Endothelial cell of umbilical vein (primary cell): Measurements from ENCODE around the gene DCAF17. TPM values are rescaled to one million over a fixed set of nuclear protein-coding genes. Genes with fewer than 3 reads are reported as not detected.

Experiments
- BruUV-seq: library from RNA; stranded (reverse); fragments of 400-500 nt; replicated peaks from 2 replicates; lab custom pipeline; 2021; lab: Mats Ljungman, UMichigan
- CTCF ChIA-PET: fragments of 300-600, 350-600 bp; sonication (Branson Sonifier 250); formaldehyde crosslinking; loops from one replicate; lab custom pipeline; 2021; ENCODE audit warnings: antibody characterized with exemption, inconsistent platforms; lab: Charles Lee
- POLR2A ChIA-PET: fragments of 300-600, 350-600 bp; sonication (Branson Sonifier 250); formaldehyde crosslinking; loops from one replicate; lab custom pipeline; 2021; ENCODE audit warnings: antibody characterized with exemption, inconsistent platforms; lab: Charles Lee
- DNase-seq: peaks from one replicate; pipeline ENCODE4 v3.0.0-alpha.2; 2011; ENCODE audit warnings: low read depth, low spot score
- FAIRE-seq: peaks from 2 replicates; lab custom pipeline; 2011; peaks lifted over from hg19 to GRCh38; lab: Jason Lieb, UNC
- H2AFZ ChIP-seq: 2 replicates; pipeline ENCODE4 v1.6.0; 2012; ENCODE audit warnings: low read depth, low read length, control low read depth, inconsistent platforms
- H3K27ac ChIP-seq: 2 replicates; pipeline ENCODE4 v1.5.1; 2011; ENCODE audit warnings: low read depth, mild to moderate bottlenecking, control low read depth, low read length, moderate library complexity; ENCODE audit not compliant: insufficient read depth
- H3K27me3 ChIP-seq, 2 experiments: 2 replicates each; pipeline versions ENCODE4 v1.6.0 to v1.6.1; 2011; ENCODE audit warnings: low read length in 2 of 2, mixed read lengths in 1 of 2; ENCODE audit not compliant: control insufficient read depth in 2 of 2, insufficient read depth in 2 of 2
- H3K36me3 ChIP-seq, 2 experiments: 2 replicates in 1 of 2; 3 replicates in 1 of 2; pipeline ENCODE4 v1.5.1; 2011; ENCODE audit warnings: low read length in 2 of 2, mild to moderate bottlenecking in 1 of 2, moderate library complexity in 1 of 2; ENCODE audit not compliant: control insufficient read depth in 2 of 2, insufficient read depth in 2 of 2; ENCODE audit errors: extremely low read depth in 1 of 2
- H3K4me1 ChIP-seq: 3 replicates; pipeline ENCODE4 v1.5.1; 2011; ENCODE audit warnings: mild to moderate bottlenecking, low read length; ENCODE audit not compliant: control insufficient read depth, insufficient read depth; ENCODE audit errors: extremely low read depth
- H3K4me2 ChIP-seq: 2 replicates; pipeline ENCODE4 v1.6.1; 2011; ENCODE audit warnings: low read length, control low read depth, mixed read lengths; ENCODE audit not compliant: insufficient read depth
- H3K4me3 ChIP-seq, 3 experiments: fragments of 200-600 bp in 1 of 3; sonication (generic), shearing (Covaris generic) in 1 of 3; replicated peaks in 1 of 3; 2 replicates each; pipeline ENCODE4 v1.5.1; 2011 to 2016; ENCODE audit warnings: control low read depth in 3 of 3, low read length in 3 of 3, mild to moderate bottlenecking in 2 of 3, inconsistent platforms in 1 of 3, low read depth in 1 of 3, moderate library complexity in 1 of 3; ENCODE audit not compliant: insufficient read depth in 1 of 3
- H3K79me2 ChIP-seq: 2 replicates; pipeline ENCODE4 v1.6.0; 2012; ENCODE audit warnings: low read length, inconsistent platforms; ENCODE audit not compliant: control insufficient read depth, insufficient read depth
- H3K9ac ChIP-seq: replicated peaks from 2 replicates; pipeline ENCODE3; 2011; ENCODE audit warnings: low read length, control low read depth; ENCODE audit not compliant: insufficient read depth; ENCODE audit errors: extremely low read depth
- H3K9me1 ChIP-seq: replicated peaks from 3 replicates; pipeline ENCODE4 v1.6.0; 2011; ENCODE audit warnings: mild to moderate bottlenecking, low read length; ENCODE audit not compliant: control insufficient read depth, insufficient read depth; ENCODE audit errors: extremely low read depth
- H3K9me3 ChIP-seq: replicated peaks from 2 replicates; pipeline ENCODE4 v1.5.1; 2012; ENCODE audit warnings: low read length, inconsistent platforms; ENCODE audit not compliant: control insufficient read depth, insufficient read depth
- H4K20me1 ChIP-seq: replicated peaks from 2 replicates; pipeline ENCODE3; 2011; ENCODE audit warnings: mild to moderate bottlenecking, low read length; ENCODE audit not compliant: control insufficient read depth, insufficient read depth; ENCODE audit errors: extremely low read depth
- CTCF ChIP-seq, 2 donors: IDR thresholded peaks; 1 replicate in 1 of 2; 2 replicates in 1 of 2; pipeline ENCODE4 v1.5.1; 2011; ENCODE audit warnings: low read length in 2 of 2, mild to moderate bottlenecking in 2 of 2, moderate library complexity in 2 of 2, control low read depth in 1 of 2, inconsistent platforms in 1 of 2, low read depth in 1 of 2; ENCODE audit not compliant: insufficient read depth in 1 of 2; ENCODE audit errors: extremely low read depth in 1 of 2
- EZH2 ChIP-seq: IDR thresholded peaks from 2 replicates; pipeline ENCODE4 v1.6.1; 2012; ENCODE audit warnings: borderline replicate concordance, low read depth, mild to moderate bottlenecking, moderate library complexity, low read length, inconsistent platforms; ENCODE audit not compliant: severe bottlenecking
- FOS ChIP-seq: IDR thresholded peaks from 2 replicates; pipeline ENCODE4 v1.6.1; 2011; ENCODE audit warnings: mild to moderate bottlenecking, low read length, moderate library complexity, borderline replicate concordance; ENCODE audit not compliant: insufficient read depth
- GATA2 ChIP-seq: IDR thresholded peaks from 2 replicates; pipeline ENCODE4 v1.7.0; 2011; ENCODE audit warnings: low read depth, mild to moderate bottlenecking, moderate library complexity, mixed read lengths, low read length; ENCODE audit not compliant: insufficient read length, insufficient read depth
- JUN ChIP-seq: IDR thresholded peaks from 2 replicates; pipeline ENCODE4 v1.6.1; 2011; ENCODE audit warnings: borderline replicate concordance, low read depth; ENCODE audit not compliant: insufficient read length, insufficient read depth
- MAX ChIP-seq: IDR thresholded peaks from 2 replicates; pipeline ENCODE4 v1.6.1; 2011; ENCODE audit not compliant: insufficient read depth, insufficient read length
- MYC ChIP-seq: IDR thresholded peaks from one replicate; pipeline ENCODE4 v1.6.1; 2011; ENCODE audit warnings: mild to moderate bottlenecking, low read depth, low read length
- POLR2A ChIP-seq: IDR thresholded peaks from 2 replicates; pipeline ENCODE4 v1.6.1; 2012; ENCODE audit warnings: low read depth, mild to moderate bottlenecking, control low read depth, low read length
- POLR2AphosphoS5 ChIP-seq: IDR thresholded peaks from 2 replicates; pipeline ENCODE4 v1.6.1; 2012; ENCODE audit warnings: low read depth, mild to moderate bottlenecking, control low read depth, low read length, moderate library complexity; ENCODE audit not compliant: insufficient read depth
- dilution Hi-C: fragments of 300-500 bp; cut with MboI; formaldehyde crosslinking; loops from one replicate; pipeline ENCODE4 v1.15.0; 2019; ENCODE audit warnings: low sequenced_read_pairs; ENCODE audit not compliant: extremely low pct_ligation_motif_present
- intact Hi-C: fragments of 100-400 bp; cut with micrococcal nuclease; formaldehyde crosslinking; loops from one replicate; pipeline ENCODE4 v1.10.0; 2022
- polyA plus RNA-seq, 4 experiments: library from polyadenylated mRNA; depleted of rRNA in 3 of 4; stranded (reverse) in 3 of 4; unstranded in 1 of 4; fragments of >200 nt; gene quantifications; 2 replicates each; pipeline versions ENCODE4 v1.2.1 to v1.2.3, GENCODE V29; 2011 to 2012; ENCODE audit warnings: missing spikeins in 1 of 4
- total RNA-seq: library from RNA; stranded (reverse); gene quantifications from 2 replicates; pipeline ENCODE4 v1.2.3, GENCODE V29; 2021

Gene DCAF17
- total and polyA plus RNA-seq, 2 donors (not counting 3 experiments of a cell fraction or from before 2014, with no cell fraction given): 4.6 to 14.9 TPM

GRCh38 chr2:171391532-171391931 lies 42.5 kb upstream of the DCAF17 start:
- H3K79me2 ChIP-seq: no peaks in the 10 kb centered on the region
- dilution Hi-C loops: no loop called here
- peak overlapping the region; percentile 20 for H3K4me2 ChIP-seq
- H3K27ac ChIP-seq: peak overlapping the region; percentile 55
- intact Hi-C loops: no loop called here
- H3K27me3 ChIP-seq: no peaks in the 10 kb centered on the region
- H3K36me3 ChIP-seq: no peaks in the 10 kb centered on the region
- H3K9me3 ChIP-seq: no peaks in the 10 kb centered on the region
- TF ChIP-seq MYC (no peak), GATA2 (no peak), CTCF (IDR thresholded peaks at IDR 0.05; ENCODE audit: extremely low read depth in 1 of 2, insufficient read depth in 1 of 2, low read depth in 1 of 2, low read length in 2 of 2) (no peak), JUN (no peak), FOS (no peak), MAX (no peak), EZH2 (no peak), POLR2AphosphoS5 (no peak), POLR2A (no peak)
- no peak overlapping the region for H3K9ac ChIP-seq
- DNase-seq (no peak), FAIRE-seq (no peak)
- ChIA-PET CTCF (interaction anchor here (0.6 kb wide), 1 partner anchor 25 kb away, joined by 4 read pairs; no protein-coding TSS in a partner anchor), POLR2A (no interaction called here)
- no peaks in the 10 kb centered on the region for H4K20me1 ChIP-seq
- H3K4me3 ChIP-seq: no peak overlapping the region
- H2AFZ ChIP-seq: no peak overlapping the region
- no peaks in the 10 kb centered on the region for H3K9me1 ChIP-seq
- BruUV-seq: no TSS peak
- H3K4me1 ChIP-seq: peaks cover 15% of the 10 kb centered on the region
